HG02763 (cell line): Measurements from ENCODE around the gene PDHB.

Experiments
- ATAC-seq: cut with Tn5 transposase; IDR thresholded peaks from one replicate; pipeline ENCODE4 v1.9.1; 2021; ENCODE audit warnings: mild to moderate bottlenecking, moderate library complexity; ENCODE audit not compliant: unreplicated experiment

PDHB gene

DNA sequence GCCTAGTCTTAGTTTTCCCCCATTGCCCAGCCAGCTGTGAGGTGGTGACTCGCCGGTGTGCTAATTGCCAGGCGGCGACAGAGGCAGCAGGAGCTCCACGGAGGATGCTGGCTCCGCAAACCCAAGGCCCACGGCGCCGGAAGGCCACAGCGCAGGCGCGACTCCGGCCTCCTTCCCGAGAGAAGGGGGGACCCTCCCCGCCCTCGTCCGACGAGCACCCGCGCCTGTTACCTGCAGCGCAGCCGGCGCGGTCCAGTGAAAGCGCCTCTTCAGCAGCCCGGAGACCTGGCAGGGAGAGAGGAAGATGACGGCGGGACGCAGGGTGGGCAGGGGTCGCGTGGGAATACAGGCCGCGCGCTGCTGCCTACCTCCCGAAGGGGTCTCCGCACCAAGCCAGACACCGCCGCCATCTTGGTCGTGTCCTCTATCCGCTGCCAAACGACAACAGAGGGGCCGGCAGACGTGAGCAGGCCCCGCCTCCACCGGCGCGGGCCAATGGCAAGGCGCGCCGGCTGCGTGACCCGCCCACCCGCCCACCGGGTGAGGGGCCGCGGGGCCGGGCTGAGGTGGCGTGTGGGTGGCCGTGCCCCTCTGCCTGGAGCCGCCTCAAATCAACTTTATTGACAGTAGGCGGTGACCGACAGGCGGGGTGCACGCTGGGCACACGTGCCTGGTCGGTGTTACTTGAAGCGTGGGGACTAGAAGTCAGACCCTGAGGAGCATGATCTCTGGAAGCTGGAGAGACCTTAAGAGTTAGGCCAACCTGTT, at the start of gene PDHB:
Gene PDHB, minus strand, starts transcription at position 433 of the 768 bp plus-strand sequence. Its CDS starts 23 bp downstream, at position 410.
- ATAC-seq: peak; percentile 94

DNA sequence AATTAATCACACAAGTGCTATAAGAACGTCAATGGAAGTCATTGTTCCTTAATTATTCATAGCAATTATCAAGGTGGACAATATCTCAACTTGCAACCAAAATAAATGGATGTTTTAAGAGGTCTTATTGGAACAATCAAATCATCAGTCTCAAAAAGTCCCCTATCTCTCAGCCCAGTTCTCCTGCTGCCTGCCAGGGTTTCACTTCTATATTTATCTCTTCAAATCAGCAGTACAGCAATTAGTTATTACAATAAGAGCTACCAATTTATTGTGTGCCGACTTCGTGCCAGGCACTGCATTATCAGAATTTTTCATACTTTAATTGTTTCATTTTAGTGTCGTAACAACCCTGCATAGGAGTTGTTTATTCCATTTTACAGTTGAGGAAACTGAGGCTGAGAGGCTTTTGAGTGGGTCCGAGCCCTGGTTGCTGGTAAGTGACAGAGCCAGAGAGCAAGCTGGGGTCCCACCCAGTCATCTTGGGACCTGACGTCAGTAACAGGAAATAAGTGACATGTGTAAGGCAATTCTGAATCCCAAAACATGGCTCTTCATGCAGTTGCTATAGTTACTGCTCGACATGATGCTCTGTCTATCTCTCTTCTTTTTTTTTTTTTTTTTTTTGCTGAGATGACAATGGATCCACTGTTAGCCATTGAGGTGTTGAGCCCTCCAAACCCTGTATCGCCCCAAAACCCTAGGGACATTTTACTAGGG, 49.4 kb upstream of the PDHB start:
- ATAC-seq: no peak

DNA sequence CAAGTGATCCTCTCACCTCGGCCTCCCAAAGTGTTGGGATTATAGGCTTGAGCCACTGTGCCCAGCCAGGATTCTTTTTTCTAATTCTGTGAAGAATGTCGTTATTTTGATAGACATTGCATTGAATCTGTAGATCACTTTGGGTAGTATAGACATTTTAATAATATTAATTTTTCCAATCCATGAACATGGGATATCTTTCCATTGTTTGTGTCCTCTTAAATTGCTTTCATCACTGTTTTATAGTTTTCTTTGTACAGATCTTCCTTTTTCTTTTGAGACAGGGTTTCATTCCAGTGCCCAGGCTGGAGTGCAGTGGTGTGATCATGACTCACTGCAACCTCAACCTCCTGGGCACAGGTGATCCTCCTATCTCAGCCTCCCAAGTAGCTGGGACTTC, 46.7 kb upstream of the PDHB start:
- ATAC-seq: no peak

DNA sequence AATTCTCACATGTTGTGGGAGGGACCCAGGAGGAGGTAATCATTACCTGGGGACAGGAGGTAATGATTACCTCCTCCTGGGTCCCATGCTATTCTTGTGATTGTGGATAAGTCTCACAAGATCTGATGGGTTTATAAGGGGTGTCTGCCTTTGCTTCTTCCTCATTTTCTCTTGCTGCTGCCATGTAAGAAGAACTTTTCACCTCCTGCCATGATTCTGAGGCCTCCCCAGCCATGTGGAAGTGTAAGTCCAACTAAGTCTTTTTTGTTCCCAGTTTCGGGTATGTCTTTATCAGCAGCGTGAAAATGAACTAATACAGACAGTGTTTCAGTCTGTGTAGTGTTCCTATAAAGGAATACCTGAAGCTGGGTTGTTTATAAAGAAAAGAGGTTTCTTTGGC, 45.1 kb upstream of the PDHB start:
- no peak for ATAC-seq

DNA sequence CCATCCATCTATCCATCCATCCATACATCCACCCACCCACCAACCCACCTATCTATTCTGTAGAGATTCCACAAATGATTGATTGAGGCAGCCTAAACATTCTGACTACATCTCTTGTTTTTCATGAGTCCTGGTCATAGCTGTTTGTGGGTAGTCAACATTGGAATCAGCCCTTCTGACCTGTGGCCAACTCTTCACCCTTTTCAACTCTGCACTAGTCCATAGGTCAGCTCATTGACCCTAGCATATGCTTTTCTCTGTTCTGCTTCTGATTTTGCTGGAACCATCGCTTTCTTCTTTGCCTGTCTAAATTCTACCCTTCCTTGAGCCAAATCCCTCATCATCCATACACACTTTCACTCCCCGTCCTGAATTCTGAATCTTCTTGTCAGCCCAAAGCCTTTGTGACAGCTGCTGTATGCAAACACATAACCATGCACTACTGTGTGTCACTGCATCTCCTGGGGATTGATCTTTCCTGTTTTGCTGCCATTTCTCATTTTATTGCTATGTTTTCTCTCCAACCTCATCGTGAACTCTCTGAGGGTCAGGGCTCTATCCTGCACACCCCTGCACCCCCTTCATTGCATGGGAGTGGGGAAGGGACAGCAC, 41.4 kb upstream of the PDHB start:
- no peak for ATAC-seq

DNA sequence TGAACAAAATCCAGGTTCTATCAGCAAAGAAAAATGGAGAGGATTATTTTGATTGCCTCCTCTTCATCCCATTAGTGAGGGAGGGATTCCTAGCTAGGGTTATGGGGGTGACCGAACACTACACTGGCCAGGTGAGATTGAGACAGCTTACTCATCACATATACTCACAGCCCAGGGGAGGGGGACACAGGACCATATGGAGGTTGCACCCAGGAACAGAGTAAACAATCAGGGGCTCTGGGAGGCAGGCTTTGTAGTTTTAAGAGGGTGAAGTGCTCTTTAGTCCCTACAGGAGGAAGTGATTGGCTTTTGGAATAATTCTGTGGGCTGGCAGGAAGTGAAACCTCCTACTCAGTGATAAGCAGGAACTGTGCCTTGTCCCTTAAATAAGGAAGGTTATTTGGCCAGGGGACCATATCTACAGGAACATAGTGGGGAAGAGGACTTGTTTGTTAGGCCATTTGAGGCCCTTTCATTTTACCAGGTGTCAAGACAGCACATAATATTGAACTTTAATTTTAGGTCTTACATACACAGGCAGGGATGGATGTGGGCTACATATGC, 40.8 kb upstream of the PDHB start:
- ATAC-seq: no peak

DNA sequence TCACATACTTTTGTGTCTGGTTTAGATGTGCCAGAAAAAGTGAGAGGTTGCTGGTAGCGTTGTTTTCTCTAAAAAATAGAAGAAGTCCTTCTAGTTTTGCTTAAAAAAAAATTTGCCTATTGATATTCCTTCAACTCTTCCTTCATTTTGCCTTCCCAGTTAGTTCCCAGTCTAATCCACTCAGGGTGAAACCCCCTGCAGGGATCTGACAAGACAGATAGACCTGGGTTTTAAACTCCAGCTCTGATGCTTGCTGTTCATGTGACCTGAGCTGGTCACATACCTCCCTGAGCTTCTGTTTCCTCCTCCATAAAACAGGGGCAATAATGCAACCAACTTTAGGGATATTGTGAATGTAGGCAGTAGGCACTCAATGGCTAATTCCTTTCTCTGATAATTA, 39.6 kb upstream of the PDHB start:
- no peak for ATAC-seq

DNA sequence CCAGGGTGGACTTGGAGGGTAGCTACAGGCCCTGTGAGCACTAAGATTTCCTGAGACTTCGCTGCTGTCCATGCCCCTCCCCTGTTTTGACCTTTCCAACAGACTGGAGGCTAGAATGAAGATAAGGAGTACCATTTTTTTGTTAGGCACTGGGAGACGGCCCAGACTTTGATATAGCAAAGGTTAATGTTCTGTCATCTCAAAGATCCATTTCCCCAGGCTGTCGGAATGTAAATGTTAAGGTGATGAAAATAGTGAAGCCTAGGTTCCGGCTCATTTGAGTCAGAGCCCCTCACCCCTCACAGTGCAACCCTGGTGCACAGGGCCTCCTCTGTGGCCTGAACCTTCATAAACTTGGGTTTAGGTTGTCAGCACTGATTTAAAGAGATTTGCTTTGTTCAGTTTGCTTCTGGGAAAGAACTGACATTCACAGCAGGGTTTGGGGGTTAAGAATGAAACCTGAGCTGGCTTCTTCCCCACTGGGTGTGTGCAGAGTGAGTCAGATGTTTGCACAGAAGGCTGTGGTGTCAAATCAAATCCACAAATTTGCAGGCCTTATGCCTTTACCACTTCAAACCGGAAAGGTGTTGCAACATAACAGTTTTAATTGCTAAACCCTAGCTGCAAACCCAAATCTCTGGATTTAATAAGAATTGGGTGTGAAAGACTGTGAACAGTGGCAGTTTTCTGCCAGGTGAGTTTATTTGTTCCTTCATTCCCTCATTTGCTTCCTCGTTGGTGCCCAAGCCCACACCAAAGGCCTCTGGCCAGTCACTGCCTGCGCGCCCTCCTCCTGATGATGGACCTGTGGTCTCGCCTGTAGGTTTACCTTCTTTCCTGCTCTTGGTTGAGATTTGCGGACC, 37.6 kb upstream of the PDHB start:
- no peak for ATAC-seq

DNA sequence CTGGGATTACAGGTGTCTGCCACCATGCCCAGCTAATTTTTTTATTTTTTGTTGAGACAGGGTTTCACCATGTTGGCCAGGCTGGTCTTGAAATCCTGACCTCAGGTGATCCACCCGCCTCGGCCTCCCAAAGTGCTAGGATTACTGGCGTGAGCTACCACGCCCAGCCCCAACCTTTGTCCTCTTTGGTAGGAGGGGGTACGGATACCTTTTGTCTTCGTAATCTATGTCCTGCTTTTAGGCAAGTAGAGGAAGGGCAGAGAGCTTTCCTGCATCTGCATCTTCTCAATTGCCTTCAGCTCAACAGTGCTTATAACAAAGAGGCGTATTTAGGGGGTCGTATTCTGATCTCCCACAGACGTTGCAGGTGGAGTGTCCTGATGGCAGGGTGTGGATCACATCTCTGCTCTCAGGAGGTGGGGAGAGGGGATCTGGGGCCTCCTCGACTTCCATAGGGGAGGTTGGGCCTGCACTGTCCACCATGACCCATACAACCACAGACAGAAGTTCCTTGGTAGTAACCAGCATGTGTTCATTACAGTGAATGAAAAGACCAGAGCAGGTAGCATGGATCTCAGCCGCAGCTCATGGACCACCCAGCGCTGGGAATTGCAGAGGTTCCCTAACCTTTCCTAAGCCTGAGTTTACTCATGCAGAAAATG, 36.9 kb upstream of the PDHB start:
- no peak for ATAC-seq

DNA sequence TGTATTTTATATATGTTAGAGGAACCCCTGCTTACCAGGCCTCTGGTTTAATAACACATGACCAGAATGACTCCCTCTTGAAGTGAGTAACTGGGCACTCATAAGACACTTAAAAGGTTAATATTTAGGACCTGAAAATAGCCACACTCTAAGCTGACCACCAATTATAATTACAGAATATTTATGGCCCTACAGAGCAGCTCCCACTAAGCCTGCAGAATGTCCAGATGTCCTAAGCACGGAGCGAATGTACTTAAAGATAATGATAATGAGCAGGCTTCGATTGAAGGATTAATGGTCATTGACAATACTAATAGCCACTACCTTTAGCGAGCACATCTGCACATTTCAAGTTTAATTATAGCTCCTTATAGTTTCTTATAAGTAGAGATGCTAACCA, 35.5 kb upstream of the PDHB start:
- no peak for ATAC-seq

DNA sequence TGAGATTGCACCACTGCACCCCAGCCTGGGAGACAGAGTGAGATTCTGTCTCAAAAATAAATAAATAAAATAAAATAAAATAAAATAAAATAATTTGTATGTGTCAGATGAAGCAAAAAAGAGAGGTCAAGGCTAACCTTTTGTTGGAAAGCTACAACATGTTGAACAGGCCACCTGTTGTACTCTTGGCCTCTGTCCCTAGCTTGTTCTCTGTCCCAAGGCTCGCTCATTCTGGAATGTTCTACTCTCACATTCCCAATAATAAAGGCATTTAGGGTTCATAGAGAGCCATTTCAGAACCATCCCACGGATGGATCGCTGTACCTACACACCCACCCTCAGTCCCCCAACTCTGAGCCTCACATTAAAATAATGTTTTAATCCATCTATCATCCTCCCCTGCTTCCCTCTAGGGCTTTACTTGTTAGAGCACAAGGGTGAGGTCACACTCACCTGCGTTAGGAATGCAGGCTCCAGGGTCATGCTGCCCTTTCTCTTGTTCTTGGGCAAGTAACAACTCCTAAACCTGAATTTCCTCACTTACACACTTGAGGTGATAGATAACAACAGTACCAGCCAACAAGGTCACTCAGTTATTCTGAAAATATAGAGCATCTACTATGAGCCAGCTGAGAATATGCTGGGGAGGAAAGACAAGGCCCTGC, 33.4 kb upstream of the PDHB start:
- ATAC-seq: no peak

DNA sequence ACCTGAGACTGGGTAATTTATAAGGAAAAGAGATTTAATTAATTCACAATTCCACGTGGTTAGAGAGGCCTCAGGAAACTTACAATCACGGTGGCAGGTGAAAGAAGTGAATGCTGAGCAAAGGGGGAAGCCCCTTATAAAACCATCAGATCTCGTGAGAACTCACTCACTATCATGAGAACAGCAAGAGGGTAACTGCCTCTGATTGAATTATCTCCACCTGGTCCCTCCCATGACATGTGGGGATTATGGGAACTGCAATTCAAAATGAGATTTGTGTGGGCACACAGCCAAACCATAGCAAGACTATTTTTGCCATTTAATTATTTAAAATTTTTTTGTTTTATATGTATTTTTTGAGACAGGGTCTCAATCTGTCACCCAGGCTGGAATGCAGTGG, 31.2 kb upstream of the PDHB start:
- no peak for ATAC-seq

DNA sequence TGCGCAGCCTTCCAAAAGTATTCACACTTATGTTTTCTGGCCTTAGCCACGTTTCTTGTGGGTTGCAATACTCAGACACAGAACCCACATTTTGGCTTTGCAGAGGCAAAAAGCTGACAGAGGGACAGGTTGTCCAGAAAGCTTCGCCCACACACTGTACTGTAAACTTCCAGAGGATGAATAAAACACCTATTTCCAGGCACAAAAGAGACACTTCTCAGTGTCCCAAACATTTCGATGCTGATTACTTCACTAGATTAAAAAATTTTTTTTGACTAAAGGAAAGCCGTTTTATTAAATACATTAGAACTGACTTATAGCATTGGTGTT, 30.3 kb upstream of the PDHB start:
- no peak for ATAC-seq

DNA sequence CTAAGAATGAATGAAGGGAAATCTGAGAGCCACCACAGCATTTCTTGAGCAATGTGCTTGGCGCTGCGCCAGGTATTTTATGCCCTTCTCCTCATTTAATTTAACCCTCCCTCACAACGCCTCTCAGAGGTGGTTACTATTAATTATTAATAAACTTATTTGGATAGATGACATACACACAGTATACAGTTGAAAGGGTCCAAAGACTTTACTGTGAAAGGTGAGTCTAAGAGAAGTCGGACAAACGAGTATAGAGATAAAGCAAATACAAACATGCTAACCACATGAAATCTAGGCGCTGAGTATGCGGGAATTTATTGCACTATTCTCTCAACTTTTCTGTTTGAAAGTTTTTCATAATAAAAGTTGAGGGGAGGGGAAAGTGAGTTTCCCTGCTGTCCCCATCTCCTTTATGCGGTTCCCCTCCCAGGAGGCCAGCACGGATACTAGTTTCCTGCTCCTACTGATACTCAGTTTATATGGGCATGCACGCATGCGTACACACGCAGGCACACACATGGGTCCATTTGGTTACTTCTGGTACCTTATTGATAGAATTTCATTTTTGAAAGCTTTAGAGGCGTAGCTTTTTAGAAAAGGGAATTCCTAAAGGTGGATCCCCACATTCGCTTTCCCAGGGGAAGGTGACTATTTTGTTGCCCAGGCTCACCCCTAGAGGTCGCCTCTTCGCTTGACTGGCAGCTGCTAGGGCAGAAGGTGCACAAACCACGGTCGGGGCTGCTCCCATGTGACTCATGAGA, 29.7 kb upstream of the PDHB start:
- ATAC-seq: peak; percentile 87

DNA sequence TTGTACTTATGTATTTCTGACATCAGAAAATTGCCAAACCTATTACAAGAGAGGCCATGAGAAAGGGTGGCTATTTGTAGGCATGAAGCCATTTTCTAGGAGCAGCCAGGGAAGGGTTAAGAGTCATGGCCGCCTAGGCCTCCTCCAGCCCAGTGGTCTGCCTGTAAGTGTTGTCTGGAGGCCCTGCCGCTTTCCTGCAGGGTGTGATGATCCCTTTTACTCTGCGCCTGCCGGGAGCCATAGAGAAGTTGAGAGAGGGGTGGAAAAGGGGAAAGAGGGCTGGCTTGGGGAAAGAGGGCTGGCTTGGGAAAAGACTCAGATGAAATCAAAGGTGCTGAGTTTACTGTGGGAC, 29.2 kb upstream of the PDHB start:
- ATAC-seq: no peak

DNA sequence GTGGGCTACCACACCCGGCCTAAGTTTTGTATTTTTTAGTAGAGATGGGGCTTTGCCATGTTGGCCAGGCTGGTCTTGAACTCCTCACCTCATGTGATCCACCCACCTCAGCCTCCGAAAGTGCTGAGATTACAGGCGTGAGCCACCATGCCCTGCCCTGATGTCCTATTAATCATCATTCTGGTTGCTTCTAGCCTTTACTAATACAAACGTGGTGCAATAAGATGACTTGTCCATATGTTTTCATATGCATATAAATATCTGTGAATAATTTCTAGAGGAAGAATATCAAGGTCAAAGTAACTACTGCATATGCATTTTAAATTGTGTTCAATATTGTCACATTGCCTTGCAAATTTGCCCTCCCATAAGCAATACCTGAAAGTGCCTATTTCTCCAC, 25.5 kb upstream of the PDHB start:
- ATAC-seq: no peak

DNA sequence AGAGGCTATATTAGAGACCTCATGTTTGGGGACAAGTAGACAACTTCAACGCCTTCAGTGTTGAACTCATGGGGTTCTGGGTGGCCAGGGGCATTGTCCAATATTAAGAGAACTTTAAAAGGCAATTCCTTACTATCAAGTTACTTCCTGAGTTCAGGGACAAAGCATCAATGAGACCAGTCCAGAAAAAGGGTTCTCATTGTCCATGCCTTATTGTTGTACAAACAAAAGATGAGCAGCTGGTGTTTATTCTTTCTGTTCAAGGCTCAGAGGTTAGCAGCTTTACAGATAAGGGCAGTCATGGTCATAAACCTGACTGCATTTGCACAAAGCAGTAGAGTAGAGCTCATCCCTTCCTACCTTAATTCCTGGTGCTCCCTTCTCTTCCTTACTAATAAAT, 18.5 kb upstream of the PDHB start:
- ATAC-seq: no peak

DNA sequence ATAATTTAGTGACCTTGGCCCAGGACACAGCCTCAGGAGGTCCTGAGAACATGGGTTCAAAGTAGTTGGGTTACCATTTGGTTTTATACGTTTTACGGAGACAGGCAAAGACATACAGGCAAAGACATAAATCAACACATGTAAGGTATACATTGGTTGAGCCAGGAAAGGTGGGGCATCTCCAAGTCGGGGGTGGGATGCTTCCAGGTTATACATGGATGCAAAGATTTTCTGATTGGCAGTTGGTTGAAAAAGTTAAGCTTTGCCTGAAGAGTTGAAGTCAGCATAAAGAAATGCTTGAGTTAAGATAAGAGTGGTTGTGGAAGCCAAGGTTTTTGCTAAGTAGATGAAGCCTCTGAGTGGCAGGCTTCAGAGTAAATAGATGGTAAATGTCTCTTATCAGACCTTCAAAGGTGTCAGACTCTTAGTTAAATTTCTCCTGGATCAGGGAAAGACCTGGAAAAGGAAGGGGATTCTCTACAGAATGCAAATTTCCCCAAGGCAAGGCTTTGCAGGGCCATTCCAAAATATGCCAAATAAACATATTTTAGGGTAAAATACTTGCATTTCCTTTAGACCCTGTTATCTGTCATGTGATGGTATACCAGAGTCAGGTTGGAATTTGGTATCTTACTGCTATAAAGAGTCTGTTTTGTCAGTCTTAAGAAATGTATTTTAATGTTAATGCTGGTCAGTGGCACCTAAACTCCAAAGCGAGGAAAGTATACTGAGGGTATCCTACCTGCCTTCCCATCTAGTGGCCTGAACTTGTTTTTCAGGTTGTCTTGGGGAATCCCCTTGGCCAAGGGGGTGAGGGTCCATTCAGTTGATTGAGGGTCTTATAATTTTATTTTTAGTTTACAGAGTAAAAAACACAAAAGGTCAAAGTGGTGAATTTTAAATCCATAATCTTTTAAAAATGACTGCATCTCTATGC, 8.2 kb upstream of the PDHB start:
- ATAC-seq: no peak
